Erythroblast (primary cell): ENCODE measurements around the gene GOLGA6L10.
"Not testable (repeated sequence)": the region's sequence is repeated elsewhere in the genome, so short reads cannot be mapped to it uniquely, and the experiment has no call there.

Source experiments
- GATA1 ChIP-seq: IDR thresholded peaks from 2 replicates; pipeline ENCODE4 v1.6.1; 2011; ENCODE audit warnings: low read depth, mild to moderate bottlenecking, control low read depth, low read length, moderate library complexity
- POLR2A ChIP-seq: IDR thresholded peaks from 2 replicates; pipeline ENCODE4 v1.6.1; 2011; ENCODE audit warnings: mild to moderate bottlenecking, low read length

- TF ChIP-seq POLR2A, GATA1: not testable (repeated sequence)
Measured at GRCh38 chr15:82338053-82338452, 11.2 kb downstream of the GOLGA6L10 start.
